Liver (tissue), 9 donors: ENCODE data around the gene PIP5KL1. TPM values are rescaled to one million over a fixed set of nuclear protein-coding genes. Genes with fewer than 3 reads are reported as not detected.

Experiments used
- DNase-seq: peaks from one replicate; pipeline ENCODE4 v3.0.0-alpha.2; 2017; ENCODE audit warnings: low spot score
- H3K27ac ChIP-seq, 2 donors: one replicate each; pipeline ENCODE4 v1.7.0; 2013; ENCODE audit warnings: inconsistent platforms in 2 of 2, low read length in 2 of 2, control low read depth in 1 of 2, low read depth in 1 of 2, mild to moderate bottlenecking in 1 of 2
- H3K27me3 ChIP-seq, 4 donors: one replicate each; pipeline versions ENCODE4 v1.6.1 to v1.7.0; 2013; ENCODE audit warnings: low read length in 3 of 4, inconsistent platforms in 1 of 4, mild to moderate bottlenecking in 1 of 4, moderate library complexity in 1 of 4; ENCODE audit not compliant: control insufficient read depth in 4 of 4, insufficient read depth in 4 of 4
- H3K36me3 ChIP-seq, 4 donors: one replicate each; pipeline versions ENCODE4 v1.6.1 to v1.7.0; 2013; ENCODE audit warnings: low read length in 3 of 4, mild to moderate bottlenecking in 3 of 4, low read depth in 1 of 4, moderate library complexity in 1 of 4; ENCODE audit not compliant: control insufficient read depth in 4 of 4, insufficient read depth in 3 of 4
- H3K4me1 ChIP-seq, 4 donors: one replicate each; pipeline versions ENCODE4 v1.6.1 to v1.7.0; 2013; ENCODE audit warnings: low read length in 3 of 4, mild to moderate bottlenecking in 3 of 4, moderate library complexity in 1 of 4; ENCODE audit not compliant: control insufficient read depth in 4 of 4, insufficient read depth in 4 of 4
- H3K4me3 ChIP-seq, 3 donors: one replicate each; pipeline versions ENCODE4 v1.6.1 to v1.7.0; 2013; ENCODE audit warnings: low read length in 3 of 3, control low read depth in 1 of 3, low read depth in 1 of 3, mild to moderate bottlenecking in 1 of 3
- H3K9ac ChIP-seq, 2 donors: one replicate each; pipeline ENCODE4 v1.7.0; 2013; ENCODE audit warnings: low read length in 2 of 2, mild to moderate bottlenecking in 2 of 2, moderate library complexity in 2 of 2, control low read depth in 1 of 2, low read depth in 1 of 2
- H3K9me3 ChIP-seq, 4 donors: one replicate each; pipeline versions ENCODE4 v1.6.1 to v1.7.0; 2013; ENCODE audit warnings: low read length in 3 of 4; ENCODE audit not compliant: control insufficient read depth in 4 of 4
- ATF3 ChIP-seq: IDR thresholded peaks from 2 replicates; pipeline ENCODE4 v1.6.1; 2016; ENCODE audit warnings: antibody characterized with exemption
- EGR1 ChIP-seq, 2 donors: IDR thresholded peaks; 2 replicates each; pipeline ENCODE4 v1.6.1; 2016 to 2018; ENCODE audit warnings: antibody characterized with exemption in 2 of 2, low read depth in 2 of 2
- FOXA1 ChIP-seq: IDR thresholded peaks from 2 replicates; pipeline ENCODE4 v1.6.1; 2016; ENCODE audit warnings: antibody characterized with exemption
- FOXA2 ChIP-seq: IDR thresholded peaks from 2 replicates; pipeline ENCODE4 v1.6.1; 2016; ENCODE audit warnings: antibody characterized with exemption
- GABPA ChIP-seq, 2 donors: IDR thresholded peaks in 1 of 2; conservative IDR thresholded peaks in 1 of 2; 2 replicates each; pipeline ENCODE4 v1.6.1; 2016; ENCODE audit warnings: antibody characterized with exemption in 2 of 2, mild to moderate bottlenecking in 1 of 2, moderate library complexity in 1 of 2
- HNF4A ChIP-seq, 2 donors: conservative IDR thresholded peaks; 2 replicates each; pipeline ENCODE4 v1.6.1; 2016; ENCODE audit warnings: antibody characterized with exemption in 2 of 2, mild to moderate bottlenecking in 2 of 2
- HNF4G ChIP-seq: IDR thresholded peaks from 2 replicates; pipeline ENCODE4 v1.6.1; 2016; ENCODE audit warnings: antibody characterized with exemption
- JUND ChIP-seq, 2 donors: IDR thresholded peaks; 2 replicates each; pipeline ENCODE4 v1.6.1; 2016; ENCODE audit warnings: antibody characterized with exemption in 2 of 2
- MAX ChIP-seq: IDR thresholded peaks from 2 replicates; pipeline ENCODE4 v1.6.1; 2016; ENCODE audit warnings: antibody characterized with exemption
- NR2F2 ChIP-seq: IDR thresholded peaks from 2 replicates; pipeline ENCODE4 v1.6.1; 2016; ENCODE audit warnings: antibody characterized with exemption
- RAD21 ChIP-seq, 2 donors: IDR thresholded peaks; 2 replicates each; pipeline ENCODE4 v1.6.1; 2016; ENCODE audit warnings: antibody characterized with exemption in 2 of 2, mild to moderate bottlenecking in 2 of 2
- REST ChIP-seq: IDR thresholded peaks from 2 replicates; pipeline ENCODE4 v1.6.1; 2016; ENCODE audit warnings: antibody characterized with exemption, mild to moderate bottlenecking
- RXRA ChIP-seq, 2 donors: IDR thresholded peaks; 2 replicates each; pipeline ENCODE4 v1.6.1; 2017 to 2018; ENCODE audit warnings: antibody characterized with exemption in 2 of 2, mild to moderate bottlenecking in 1 of 2
- SP1 ChIP-seq: IDR thresholded peaks from 2 replicates; pipeline ENCODE4 v1.6.1; 2018; ENCODE audit warnings: antibody characterized with exemption, mild to moderate bottlenecking
- TAF1 ChIP-seq: conservative IDR thresholded peaks from 2 replicates; pipeline ENCODE4 v1.6.1; 2016; ENCODE audit warnings: antibody characterized with exemption, mild to moderate bottlenecking
- YY1 ChIP-seq: IDR thresholded peaks from 2 replicates; pipeline ENCODE4 v1.6.1; 2016; ENCODE audit warnings: antibody characterized with exemption, mild to moderate bottlenecking
- ZBTB33 ChIP-seq: IDR thresholded peaks from 2 replicates; pipeline ENCODE4 v1.6.1; 2016; ENCODE audit warnings: antibody characterized with exemption
- WGBS: extraction: QIAGEN DNeasy Blood & Tissue Kit; methylation state at CpG from one replicate; pipeline ENCODE4 v1.1.7; 2013; 5-methylcytosine and 5-hydroxymethylcytosine counted together
- polyA plus RNA-seq, 2 donors: library from polyadenylated mRNA; stranded (reverse) in 1 of 2; unstranded in 1 of 2; fragments of 200-250 nt in 1 of 2; fragments of >200 nt in 1 of 2; fragmentation: Nextera tagmentation in 1 of 2; extraction: Ambion mirVana in 1 of 2; gene quantifications; one replicate each; pipeline versions ENCODE4 v1.2.1 to v1.2.3, GENCODE V29; 2013 to 2015
- total RNA-seq, 2 donors: library from RNA; depleted of rRNA; stranded (reverse); fragments of >200 nt; gene quantifications; one replicate each; pipeline ENCODE4 v1.2.3, GENCODE V29; 2014
- TF ChIP-seq, protein P1 (sequence below): fragments of 150-350 bp; IDR thresholded peaks from 2 replicates; pipeline ENCODE4 v1.5.1; 2017; ENCODE audit warnings: improper control_type of control experiment, low read depth, low read length; ENCODE audit not compliant: missing input control
- donor health status: healthy.
- donor health status: healthy.
- donor health status: healthy.
- donor health status: healthy.
- donor health status: healthy.

Gene PIP5KL1
- total and polyA plus RNA-seq, 4 donors, result 0.06 to 1.5 (median 0.49) TPM

GRCh38 chr9:127923046-127923445, 7.5 kb downstream of the PIP5KL1 start:
- no peak for DNase-seq
- Histone ChIP-seq H3K36me3 (no peaks in the 10 kb centered on the region), H3K9me3 (no peaks in the 10 kb centered on the region), H3K4me3 (no peak overlapping the region), H3K27me3 (peaks cover 0 to 7% (median 0%) of the 10 kb centered on the region in 4 donors), H3K9ac (no peak overlapping the region), H3K27ac (no peak overlapping the region), H3K4me1 (peaks cover 0 to 17% (median 12%) of the 10 kb centered on the region in 4 donors)
- TF ChIP-seq RXRA (IDR thresholded peaks at IDR 0.05), result no peak
- no peak for TF ChIP-seq SP1
- TF ChIP-seq, protein P1, sequence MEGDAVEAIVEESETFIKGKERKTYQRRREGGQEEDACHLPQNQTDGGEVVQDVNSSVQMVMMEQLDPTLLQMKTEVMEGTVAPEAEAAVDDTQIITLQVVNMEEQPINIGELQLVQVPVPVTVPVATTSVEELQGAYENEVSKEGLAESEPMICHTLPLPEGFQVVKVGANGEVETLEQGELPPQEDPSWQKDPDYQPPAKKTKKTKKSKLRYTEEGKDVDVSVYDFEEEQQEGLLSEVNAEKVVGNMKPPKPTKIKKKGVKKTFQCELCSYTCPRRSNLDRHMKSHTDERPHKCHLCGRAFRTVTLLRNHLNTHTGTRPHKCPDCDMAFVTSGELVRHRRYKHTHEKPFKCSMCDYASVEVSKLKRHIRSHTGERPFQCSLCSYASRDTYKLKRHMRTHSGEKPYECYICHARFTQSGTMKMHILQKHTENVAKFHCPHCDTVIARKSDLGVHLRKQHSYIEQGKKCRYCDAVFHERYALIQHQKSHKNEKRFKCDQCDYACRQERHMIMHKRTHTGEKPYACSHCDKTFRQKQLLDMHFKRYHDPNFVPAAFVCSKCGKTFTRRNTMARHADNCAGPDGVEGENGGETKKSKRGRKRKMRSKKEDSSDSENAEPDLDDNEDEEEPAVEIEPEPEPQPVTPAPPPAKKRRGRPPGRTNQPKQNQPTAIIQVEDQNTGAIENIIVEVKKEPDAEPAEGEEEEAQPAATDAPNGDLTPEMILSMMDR, result no peak
- TF ChIP-seq JUND (IDR thresholded peaks at IDR 0.05), result no peak
- no peak for TF ChIP-seq HNF4A (conservative IDR thresholded peaks at IDR 0.05)
- no peak for TF ChIP-seq NR2F2
- no peak for TF ChIP-seq FOXA2
- TF ChIP-seq FOXA1, result no peak
- TF ChIP-seq GABPA (IDR thresholded peaks at IDR 0.05 in 1 of 2, conservative IDR thresholded peaks at IDR 0.05 in 1 of 2), result no peak
- no peak for TF ChIP-seq TAF1
- TF ChIP-seq ZBTB33, result no peak
- TF ChIP-seq RAD21 (IDR thresholded peaks at IDR 0.05), result no peak
- no peak for TF ChIP-seq MAX
- TF ChIP-seq HNF4G, result no peak
- no peak for TF ChIP-seq REST
- no peak for TF ChIP-seq YY1
- no peak for TF ChIP-seq EGR1 (IDR thresholded peaks at IDR 0.05; ENCODE audit: low read depth in 2 of 2)
- TF ChIP-seq ATF3, result no peak
- WGBS, result 56% methylated on average over 6 of the region's 6 CpGs
